GM08714 (cell line): ENCODE results near the gene EYA2.

ENCODE experiments used
- H3K4me3 ChIP-seq: fragments of 200-500 bp; sonication (Bioruptor generic); 2 replicates; pipeline ENCODE4 v1.5.1; 2014; ENCODE audit warnings: mild to moderate bottlenecking, low read length, inconsistent platforms
- ZNF274 ChIP-seq: IDR thresholded peaks from 2 replicates; pipeline ENCODE4 v1.6.1; 2012; ENCODE audit warnings: mild to moderate bottlenecking, low read depth, low read length

Gene EYA2

GRCh38 chr20:47133809-47134456, 239.3 kb downstream of the EYA2 start:
- no peak for TF ChIP-seq ZNF274
- no peak overlapping the region for H3K4me3 ChIP-seq

- H3K4me3 ChIP-seq: no peak overlapping the region
- no peak for TF ChIP-seq ZNF274
These were observed 242.1 kb downstream of the EYA2 start for GRCh38 chr20:47136782-47137181.

- H3K4me3 ChIP-seq: no peak overlapping the region
- TF ChIP-seq ZNF274: no peak
These were observed 242.7 kb downstream of the EYA2 start for GRCh38 chr20:47137231-47137870.

- no peak overlapping the region for H3K4me3 ChIP-seq
- TF ChIP-seq ZNF274: no peak
These were observed 245.4 kb downstream of the EYA2 start for GRCh38 chr20:47139934-47140535.

GRCh38 chr20:47141350-47141921, 246.8 kb downstream of the EYA2 start:
- no peak for TF ChIP-seq ZNF274
- H3K4me3 ChIP-seq: no peak overlapping the region

GRCh38 chr20:47141941-47142773, 247.5 kb downstream of the EYA2 start:
- TF ChIP-seq ZNF274: no peak
- H3K4me3 ChIP-seq: no peak overlapping the region

- H3K4me3 ChIP-seq: no peak overlapping the region
- no peak for TF ChIP-seq ZNF274
These were observed 248.1 kb downstream of the EYA2 start for GRCh38 chr20:47142774-47143170.

- H3K4me3 ChIP-seq: no peak overlapping the region
- no peak for TF ChIP-seq ZNF274
These were observed 249.0 kb downstream of the EYA2 start for GRCh38 chr20:47143657-47144056.

GRCh38 chr20:47144463-47144862, 249.8 kb downstream of the EYA2 start:
- no peak for TF ChIP-seq ZNF274
- no peak overlapping the region for H3K4me3 ChIP-seq

GRCh38 chr20:47146686-47147085, 252.0 kb downstream of the EYA2 start:
- no peak overlapping the region for H3K4me3 ChIP-seq

GRCh38 chr20:47148059-47148458, 253.4 kb downstream of the EYA2 start:
- no peak overlapping the region for H3K4me3 ChIP-seq
- TF ChIP-seq ZNF274: no peak

More at GRCh38 chr20:47146686-47147085, 252.0 kb downstream of the EYA2 start:
- TF ChIP-seq ZNF274: no peak

GRCh38 chr20:47149939-47150338, 255.3 kb downstream of the EYA2 start:
- H3K4me3 ChIP-seq: no peak overlapping the region
- no peak for TF ChIP-seq ZNF274

- H3K4me3 ChIP-seq: no peak overlapping the region
- TF ChIP-seq ZNF274: no peak
These were observed 255.9 kb downstream of the EYA2 start for GRCh38 chr20:47150403-47151152.
